Activated CD4-positive, alpha-beta T cell treated with anti-CD3 and anti-CD28 coated beads for 4 hours (primary cell): ENCODE results near the gene STON2.

Source experiments
- DNase-seq, 2 donors: peaks; one replicate each; pipeline ENCODE4 v3.0.0-alpha.2; 2020

STON2 gene

DNA sequence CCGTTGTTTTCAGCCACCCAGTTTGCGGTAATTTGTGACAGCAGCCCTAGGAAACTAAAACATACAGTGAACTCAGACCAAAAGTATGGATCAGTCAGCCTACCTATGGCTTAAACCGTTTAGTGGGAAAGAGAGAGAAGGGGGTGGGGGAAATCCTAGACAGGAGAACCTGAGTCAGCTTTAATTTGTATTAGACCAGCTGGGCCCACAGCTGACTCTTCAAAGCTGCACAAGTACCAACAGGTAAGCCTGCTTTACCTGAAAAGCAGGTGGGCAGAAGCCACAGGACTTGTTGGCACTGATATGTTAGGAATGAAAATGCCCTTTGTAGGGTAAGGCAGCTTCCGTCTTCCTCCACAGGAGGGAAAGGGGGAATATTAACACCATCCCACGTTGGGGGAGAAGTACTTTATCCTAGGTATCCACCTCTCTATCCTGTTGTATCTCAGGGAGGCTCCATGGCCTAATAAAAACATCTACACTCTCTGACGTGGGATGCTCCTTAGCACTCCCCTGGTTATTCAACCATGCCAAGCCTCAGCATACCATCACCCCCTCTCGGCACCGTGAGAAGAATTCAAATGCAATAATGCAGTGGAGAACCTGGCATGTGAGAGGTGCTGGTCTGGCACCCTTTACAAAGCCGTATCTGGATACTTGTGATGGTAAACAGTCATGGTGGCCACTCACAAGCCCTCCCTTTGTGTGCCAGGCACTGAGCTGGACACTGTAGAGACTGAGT, 70.3 kb downstream of the STON2 start:
- no peak for DNase-seq

DNA sequence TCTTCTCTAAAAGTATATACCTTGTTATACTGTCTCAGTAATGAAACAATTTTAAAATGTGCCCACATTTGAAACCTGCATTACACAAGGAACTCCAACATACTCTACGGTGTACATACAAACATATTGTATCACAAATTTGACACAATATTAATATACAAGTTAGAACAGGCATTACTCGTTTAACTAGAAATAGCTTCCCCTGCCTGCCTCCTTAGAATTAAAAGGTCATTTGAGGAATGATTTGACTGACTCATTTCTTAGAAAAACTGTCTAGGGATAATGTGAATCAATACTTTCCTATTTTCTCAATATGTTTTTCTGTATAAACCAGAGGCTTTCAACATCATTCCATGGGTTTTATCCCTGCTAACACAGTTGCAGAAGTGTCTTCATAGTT, 73.7 kb downstream of the STON2 start:
- no peak for DNase-seq

DNA sequence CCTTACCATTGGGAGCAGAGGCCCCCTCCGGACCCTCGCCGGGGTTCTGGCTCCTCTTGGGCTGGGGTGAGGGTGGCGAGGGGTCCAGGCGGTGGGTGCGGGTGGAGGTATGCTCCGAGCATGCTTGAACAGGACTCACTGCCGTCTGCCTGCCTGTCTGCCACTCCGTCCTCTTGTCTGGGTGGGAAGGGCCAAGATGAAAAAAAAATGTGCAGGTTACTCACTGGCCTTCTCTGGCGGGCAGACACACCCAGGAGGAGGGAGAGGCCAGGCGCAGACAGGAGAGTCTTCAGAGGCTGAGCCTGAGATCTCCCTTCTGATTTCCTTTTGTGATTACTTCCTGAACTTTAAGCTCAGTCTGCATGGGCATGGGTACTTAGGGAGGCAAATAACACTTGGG, 76.1 kb downstream of the STON2 start:
- DNase-seq = no peak

DNA sequence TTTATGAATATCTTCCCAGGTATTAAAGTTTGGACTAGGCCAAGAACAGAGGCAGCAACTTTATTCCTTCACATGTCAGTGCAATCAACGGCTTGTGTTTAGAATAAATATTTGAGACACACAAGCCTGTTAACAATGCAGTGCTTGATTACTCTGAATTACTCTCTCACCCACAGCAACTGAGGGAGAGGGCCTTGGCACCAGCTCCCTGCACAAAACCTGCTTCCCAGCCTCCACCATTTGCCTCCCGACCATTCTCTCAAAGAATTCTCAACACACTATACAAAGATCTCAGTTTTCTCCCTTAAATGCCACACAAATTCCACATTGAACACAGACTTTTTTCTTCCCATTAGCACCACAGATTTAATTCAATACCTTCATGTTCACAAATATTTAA, 77.0 kb downstream of the STON2 start:
- DNase-seq = no peak

DNA sequence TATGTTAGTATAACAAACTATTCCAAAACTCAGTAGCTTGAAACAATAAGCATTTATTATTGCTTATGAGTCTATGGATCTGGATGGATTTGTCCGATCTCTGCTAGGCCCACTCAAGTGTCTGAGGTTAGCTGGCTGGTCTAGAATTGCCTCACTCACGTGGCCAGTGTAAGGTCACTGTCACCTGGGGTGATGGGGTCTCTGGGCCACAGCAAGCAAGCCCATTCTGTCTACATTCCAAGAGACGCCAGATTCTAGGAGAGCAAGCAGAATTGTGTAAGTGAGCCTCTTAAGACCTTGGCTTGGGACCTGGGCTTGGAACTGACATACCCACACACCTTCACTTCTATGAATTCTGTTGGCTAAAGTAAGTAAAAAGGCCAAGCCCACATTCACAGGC, 80.2 kb downstream of the STON2 start:
- DNase-seq = no peak

DNA sequence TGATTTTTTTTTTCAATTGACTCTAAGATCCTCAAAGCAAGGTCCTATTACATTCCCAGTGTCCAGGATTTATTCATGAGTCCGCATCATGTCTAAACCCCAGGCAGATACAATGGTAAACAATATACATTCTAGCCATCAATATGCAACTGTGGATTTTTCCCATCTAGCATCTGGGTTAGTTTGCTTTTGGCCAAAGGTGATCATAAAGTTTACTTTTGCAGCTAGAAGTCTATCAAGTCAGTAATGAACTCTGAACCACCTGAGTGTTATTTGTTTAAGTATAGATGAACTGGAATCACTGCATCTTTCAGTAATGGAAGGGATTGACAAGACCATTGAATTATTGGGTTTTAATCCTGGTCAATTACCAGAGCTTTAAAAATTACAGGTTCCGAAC, 80.8 kb downstream of the STON2 start:
- DNase-seq = no peak

DNA sequence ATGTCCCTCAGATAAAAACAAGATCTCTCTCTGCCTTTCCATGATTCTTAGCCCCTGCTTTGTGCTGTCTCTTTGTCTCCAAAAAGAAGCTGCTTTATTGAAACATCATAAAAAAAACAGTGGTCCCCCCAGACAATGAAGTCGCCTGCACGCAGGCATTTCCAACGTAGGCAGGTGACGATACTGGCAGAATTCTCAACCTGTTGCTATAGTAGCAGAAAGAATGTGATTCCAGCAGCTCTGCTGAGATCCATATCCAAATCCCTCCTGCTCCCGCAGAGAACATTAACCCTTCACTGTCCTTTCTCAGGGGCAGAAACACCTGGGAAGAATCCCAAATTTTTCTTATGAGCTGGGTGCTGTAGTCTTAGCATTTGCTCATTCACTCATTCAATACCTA, 84.8 kb downstream of the STON2 start:
- DNase-seq = no peak

DNA sequence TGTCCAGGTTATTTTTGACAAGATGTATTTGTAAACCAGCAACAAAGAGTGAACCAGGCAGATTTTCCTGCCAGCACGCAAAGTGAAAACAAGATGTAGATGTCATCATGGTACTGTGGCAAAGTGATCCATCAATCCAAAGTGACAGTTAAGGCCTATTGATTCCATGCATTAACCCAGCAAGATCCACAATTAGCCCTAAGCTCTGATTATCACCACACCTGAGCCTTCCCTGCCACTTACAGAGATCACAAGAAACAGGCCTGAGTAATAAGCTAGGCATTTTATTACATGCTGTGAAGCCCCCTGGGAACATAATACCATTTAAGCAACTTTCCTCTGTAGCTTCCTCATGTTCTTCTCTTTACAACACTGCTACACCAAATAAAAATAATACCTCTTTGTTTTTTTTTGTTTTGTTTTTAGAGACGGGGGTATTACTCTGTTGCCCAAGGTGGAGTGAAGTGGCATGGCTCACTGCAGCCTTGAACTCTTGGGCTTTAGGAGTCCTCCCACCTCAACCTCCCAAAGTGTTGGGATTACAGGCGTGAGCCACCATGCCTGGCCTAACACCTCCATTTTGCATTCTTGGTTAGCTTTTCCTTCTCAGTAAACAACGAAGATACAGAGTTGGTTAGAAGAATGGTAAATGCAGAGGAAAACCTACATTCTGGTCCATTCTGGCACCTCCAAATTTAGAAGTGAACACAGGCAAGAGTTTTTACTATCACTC, 85.5 kb downstream of the STON2 start:
- no peak for DNase-seq

DNA sequence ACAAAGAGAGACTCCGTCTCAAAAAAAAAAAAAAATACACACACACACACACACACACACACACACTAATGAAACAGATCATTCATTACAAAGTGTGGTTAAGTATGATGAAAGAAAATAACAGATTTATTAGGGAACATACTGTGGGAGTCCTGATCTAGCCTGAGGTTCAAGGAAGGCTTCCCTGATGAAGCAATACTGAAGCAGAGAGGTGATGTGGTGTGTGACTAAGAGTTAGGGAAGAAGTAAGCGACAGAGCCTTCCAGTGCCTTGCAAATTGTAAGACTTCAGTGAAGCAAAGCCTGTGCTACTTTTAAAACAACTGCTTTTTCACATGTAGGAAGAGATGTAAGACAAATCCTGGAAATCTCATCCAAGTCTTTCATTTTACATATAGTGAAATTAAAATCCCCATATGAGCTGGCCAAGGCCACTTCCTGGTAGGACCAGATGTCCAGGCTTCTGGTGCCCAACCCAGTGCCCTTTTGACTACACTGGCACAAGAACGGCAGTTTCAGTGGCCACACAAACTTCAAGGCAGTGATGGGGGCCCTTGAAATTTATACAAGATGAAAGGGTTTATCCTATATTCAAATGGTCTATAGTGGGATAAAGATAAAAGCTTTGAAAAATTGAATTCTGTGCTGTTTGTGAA, 86.2 kb downstream of the STON2 start:
- no peak for DNase-seq

DNA sequence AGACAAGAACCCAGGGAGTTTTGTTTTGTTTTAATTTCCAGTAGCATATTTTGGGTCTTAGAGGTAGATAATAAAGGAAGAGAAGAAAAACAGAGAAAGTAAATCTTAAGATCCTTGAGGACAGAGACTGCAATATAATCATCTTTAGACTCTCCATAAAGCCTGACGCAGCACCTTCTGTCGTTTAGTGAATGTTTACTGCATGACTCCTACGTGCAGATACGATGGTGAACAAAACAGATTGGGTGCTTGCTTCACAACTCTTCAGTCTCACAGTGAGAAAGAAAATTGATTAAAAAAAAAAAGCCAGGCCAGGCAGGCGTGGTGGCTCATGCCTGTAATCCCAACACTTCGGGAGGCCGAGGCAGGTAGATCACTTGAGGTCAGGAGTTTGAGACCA, 86.9 kb downstream of the STON2 start:
- no peak for DNase-seq

DNA sequence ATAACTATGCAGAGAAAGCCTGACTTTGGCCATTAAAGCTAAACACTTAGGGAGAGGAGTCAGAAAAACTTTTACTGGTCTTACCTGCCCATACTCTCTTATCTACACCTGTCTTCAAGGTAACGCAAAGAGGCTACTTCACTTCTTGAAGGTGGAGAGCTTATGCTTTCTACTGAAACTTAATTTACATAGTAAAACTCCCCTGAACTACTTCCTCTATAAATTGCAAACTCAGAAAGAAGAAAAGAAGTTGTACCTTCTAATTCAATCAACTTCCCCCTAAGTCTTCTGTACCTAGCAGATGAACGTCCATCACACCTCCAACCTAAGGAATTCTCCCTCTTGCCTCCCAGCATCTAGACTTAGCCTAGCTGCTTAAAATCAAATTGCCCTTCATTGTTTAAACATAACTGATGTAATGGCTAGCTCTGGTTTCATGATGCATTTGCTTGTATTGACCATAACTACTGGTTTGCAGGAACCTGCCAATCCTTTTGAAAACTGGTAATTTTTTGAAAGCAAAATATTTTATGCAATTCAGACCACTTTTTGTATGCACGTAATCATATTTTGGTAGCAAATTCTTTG, 87.7 kb downstream of the STON2 start:
- no peak for DNase-seq

DNA sequence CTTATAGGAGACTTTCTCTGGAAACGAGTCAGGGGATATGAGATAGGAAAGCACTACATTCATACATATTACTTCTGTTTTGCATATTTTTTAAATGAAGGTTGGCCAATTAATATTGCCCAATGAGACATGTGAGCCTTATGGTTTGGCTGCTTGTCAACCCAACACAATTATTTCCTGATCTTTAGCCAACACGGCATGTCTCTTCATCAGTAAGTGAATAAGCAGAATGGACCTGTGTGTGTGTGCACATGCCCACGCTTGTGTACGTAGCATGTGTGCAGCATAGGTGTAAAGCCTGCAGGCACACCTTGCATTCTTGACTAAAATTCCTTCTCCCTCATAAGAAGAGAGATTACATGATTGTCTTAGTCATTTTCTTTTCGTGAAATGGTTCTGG, 88.3 kb downstream of the STON2 start:
- DNase-seq = no peak

DNA sequence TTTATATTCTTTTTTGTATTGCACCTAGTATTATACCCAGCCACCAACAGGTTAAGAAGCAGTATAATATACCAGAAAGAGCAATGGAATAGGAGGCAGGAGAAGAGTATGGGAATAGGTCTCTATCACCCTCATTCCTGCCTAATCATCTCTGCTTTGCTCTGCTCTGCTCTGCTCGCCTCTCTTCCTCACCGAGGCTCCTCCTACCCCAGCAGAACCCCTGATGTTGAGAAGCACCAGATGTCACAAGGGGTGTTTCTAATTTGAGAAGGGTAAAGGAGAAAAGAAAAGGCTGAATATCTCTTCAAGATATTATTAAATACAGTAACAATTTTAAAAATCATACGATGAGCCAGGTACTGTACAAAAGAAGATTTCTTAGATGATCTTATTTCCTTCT, 89.0 kb downstream of the STON2 start:
- DNase-seq = no peak

DNA sequence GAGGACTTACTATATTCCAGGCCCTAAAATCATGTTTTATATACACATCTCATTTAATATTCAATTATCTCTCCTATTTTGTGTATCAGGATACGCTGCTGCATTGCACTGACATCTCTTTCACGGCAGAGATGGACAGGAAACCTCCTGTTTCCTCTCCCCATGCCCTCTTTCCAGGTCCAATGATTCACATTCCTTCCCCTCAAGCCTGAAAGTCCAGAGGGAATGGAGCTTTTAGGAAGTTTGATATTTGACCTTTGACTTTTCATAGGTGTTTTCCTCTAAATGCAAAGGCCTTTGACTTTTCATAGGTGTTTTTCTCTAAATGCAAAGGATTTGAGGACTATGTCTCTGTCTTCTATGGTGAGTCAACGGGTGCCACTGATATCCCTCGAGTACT, 89.5 kb downstream of the STON2 start:
- no peak for DNase-seq

DNA sequence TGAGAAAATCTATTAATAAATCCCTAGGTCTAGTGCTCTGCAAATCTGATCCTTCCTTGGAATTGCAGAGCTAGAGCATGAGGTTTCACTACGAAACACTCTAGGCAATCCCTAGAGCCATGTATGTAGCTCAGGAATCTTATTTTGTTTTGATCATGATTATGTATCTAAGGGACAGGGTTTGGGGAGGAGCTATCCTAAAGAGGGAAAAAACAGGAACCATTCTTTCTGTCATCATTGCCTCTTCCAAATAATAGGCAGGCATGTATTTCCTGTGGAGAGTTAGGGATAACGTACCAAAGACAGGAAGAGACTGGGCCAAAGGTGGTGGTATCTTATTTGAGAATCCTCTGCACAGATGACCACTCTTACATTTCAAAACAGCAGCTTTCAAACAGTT, 90.6 kb downstream of the STON2 start:
- no peak for DNase-seq

DNA sequence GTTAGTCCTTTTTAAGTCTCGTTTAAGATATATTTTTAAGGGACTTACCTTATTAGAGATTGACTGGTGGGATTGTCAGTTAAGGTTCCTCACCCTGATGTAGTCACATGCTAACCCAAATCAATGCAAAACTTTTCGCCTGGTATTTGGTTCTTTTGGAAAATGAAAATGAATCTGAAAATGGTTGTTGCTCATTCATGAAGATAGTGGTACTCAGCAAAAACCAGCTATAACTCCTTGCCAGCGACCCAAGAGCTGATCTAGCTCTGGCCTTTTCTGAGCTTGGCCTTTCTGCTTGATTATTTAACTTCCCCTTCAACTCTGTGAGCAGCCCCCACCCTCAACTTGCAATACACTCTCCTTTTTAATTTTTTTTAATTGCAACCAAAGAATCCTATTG, 94.4 kb downstream of the STON2 start:
- no peak for DNase-seq

DNA sequence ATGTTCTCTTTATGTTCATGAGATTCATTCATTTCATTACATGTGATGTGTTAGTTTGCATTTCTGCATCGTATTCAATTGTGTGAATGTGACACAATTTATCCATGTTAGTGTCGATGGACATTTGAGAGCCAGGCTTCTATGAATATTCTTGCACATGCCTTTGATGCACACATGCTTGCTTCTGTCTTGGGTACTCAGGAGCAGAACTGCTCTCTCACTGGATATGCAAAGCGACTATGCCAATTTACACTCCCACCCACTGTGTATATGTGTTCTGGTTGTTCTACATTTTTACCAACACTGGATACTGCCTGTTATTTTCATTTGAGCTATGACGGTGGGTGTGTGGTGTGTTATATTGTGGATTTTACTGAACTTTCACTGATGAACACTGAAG, 95.1 kb downstream of the STON2 start:
- no peak for DNase-seq

DNA sequence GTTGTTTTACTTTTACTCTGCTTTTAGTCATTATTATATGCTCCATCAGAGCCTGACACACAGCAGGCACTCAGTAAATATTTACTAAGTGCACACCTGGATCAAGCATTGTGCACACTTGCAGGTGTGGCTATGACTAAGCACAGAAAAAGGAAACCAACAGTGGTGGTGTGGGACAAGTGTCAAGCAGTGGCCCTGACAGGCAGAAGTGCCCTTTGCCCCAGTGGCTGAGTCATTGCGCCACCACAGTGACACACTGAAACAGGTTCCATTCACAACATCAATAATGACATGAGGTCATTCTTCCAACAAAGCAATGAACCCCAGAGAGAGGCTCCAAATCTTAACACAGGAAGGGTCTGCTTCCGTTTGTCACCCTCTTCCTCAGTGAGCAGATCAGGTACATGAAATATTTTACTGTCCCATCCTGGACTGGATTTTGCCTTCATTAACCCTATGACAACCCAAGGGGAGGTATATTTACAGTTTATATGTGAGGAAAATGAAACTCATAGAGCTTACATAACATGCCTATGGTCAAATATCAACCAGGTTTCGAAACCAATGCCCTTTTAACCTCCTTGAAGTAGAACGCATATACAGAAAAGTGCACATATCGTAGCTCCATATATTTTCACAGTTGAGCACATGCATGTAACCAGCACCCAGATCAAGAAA, 96.7 kb downstream of the STON2 start:
- DNase-seq = peak in 1 of 2 donors; percentile 3

DNA sequence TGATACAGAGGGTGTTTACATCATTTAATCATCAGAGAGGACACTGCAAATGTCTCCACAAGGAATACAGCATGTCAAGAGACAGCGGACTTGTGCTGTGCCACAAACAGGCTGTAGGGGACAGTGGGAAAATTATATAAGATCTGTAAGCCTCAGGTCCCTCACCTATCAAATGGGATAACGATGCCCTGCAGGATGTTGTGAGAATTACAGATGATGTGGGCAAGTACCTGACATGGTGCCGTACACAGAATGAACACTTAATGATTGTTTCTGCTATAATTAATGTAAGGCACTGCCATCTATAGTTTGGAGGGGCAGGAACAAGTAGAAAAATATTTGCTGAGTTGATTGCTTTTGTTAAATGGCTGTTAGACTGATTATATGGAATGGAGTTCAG, 97.5 kb downstream of the STON2 start:
- DNase-seq = no peak

DNA sequence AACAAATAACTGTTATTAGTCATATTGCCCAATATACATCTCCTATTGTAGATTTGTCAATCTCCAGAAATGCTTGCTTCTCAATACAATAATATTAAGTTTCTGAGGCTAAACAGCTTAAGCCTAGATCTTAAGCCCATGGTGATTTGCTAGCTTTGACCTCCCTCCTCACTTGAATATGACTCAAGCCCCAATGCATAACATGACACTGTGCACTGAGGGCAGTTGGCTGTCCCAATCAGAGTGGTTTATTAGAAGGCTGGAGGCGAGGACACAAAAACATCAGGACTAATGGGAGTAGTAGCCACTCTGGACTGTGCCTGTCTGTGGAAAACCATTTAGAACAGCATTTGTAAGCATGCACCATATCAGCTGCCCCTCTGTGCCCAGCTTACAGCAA, 98.3 kb downstream of the STON2 start:
- DNase-seq = no peak

DNA sequence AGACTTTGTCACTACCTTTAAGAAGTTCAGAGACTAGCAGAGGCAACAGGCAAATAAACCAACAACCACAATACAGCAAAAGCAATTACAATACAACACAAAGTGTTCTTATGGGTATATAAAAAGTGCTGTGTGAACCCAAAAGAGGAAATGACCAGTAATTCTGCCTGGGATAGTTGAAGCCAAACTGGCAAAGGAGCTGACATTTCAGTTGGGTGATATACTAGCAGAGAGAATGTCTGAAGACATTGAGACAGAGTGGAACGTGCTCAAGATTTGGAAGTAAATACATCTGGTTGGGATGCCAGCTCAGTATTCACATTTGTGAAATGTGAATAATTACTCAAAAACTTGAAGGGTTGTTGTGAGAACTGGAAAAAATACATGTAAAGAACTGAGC, 98.8 kb downstream of the STON2 start:
- DNase-seq = no peak

DNA sequence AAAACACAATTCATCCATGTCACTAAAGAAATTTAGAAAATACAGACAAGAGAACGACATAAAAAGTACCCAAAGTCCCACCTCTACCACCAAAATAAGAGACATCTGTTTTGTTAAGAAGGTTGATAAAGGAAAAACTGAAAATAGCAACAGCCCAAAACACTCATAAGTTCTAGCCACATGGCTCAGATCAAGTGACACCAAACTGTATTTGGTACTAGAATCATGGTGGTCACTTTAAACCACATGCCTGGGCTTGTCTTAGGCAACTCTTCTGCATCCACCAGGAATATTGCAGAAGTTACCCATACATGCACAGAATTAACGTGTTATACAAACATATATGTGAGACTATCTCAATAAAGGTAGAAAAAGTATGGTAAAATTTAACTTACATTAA, 101.2 kb downstream of the STON2 start:
- no peak for DNase-seq

DNA sequence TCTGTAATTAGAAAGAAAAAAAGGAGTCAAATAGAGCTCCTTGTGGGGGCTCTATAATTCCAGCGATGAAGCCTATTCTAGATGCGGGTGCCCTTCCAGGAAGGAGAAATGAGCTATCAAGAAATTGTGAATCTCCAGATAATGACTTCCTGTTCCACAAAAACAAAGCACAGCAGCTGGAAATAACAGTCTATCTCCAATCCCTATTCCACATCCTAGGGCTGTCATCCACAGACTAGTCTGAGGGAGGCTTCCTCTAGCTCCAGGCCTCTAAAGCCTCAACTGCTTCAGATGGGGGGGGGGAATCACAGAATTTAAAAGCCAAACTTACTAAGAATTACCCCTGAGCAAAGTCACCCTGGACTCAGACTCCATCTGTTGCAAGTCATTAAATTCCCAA, 102.0 kb downstream of the STON2 start:
- no peak for DNase-seq
